DMS 273 (cell line): ENCODE data around the gene DGKD.

Experiments
- DNase-seq: peaks from one replicate; lab custom pipeline; 2025; ENCODE audit not compliant: unreplicated experiment; lab: John Stamatoyannopoulos, UW

DGKD gene

DNA sequence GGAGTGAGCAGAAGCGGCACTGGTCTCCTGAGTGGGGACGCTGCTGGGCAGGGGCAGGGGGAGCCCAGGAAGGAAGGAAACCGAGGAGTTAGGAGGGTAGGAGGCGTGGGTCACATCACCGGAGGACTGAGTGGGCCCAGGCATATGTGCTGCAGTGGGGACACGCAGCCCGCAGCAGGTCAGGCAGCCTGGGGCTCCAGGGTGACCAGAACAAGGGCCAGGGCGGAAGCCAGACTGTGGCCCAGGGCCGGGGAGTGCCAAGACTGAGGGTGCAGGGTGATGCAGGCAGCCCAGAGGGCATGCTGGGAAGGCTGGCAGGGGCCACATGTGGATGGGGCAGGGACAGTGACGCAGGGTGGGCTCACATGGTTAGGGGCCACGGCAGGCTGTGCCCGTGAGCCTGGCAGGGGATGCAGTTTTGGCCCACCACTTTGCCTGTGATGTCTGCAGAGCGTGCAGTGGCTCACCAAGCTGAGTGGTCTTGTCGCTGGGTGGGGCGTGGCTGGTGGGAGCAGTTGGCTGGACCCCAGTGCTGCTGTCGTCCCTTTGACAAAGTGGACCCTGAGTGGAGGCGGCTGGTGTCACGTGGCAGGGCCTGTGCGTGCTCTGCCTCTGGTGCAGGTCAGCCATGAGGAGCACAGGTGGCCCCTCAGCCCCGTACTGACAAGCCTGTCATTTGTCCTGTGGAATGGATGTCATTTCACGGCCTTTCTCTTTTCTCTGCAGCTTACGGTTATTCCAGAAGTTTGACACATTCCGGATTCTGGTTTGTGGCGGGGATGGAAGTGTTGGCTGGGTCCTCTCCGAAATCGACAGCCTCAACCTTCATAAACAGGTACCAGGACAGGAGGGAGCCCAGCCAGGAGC is 87.1 kb downstream of the DGKD start:
- DNase-seq: no peak

DNA sequence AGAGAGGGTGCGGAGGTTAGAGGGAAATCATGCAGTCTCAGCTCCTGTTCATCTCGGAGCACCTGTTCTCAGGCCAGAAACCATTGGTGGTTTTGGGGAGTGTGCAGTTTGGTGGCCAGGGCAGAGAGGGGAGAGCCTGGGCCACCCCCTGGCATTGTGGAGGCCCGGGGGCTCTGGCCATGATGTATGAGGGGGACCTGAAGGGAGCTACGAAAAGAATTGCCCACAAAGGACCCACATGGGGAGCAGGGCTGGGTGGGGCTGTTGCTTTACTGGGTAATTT is 87.7 kb downstream of the DGKD start:
- no peak for DNase-seq

DNA sequence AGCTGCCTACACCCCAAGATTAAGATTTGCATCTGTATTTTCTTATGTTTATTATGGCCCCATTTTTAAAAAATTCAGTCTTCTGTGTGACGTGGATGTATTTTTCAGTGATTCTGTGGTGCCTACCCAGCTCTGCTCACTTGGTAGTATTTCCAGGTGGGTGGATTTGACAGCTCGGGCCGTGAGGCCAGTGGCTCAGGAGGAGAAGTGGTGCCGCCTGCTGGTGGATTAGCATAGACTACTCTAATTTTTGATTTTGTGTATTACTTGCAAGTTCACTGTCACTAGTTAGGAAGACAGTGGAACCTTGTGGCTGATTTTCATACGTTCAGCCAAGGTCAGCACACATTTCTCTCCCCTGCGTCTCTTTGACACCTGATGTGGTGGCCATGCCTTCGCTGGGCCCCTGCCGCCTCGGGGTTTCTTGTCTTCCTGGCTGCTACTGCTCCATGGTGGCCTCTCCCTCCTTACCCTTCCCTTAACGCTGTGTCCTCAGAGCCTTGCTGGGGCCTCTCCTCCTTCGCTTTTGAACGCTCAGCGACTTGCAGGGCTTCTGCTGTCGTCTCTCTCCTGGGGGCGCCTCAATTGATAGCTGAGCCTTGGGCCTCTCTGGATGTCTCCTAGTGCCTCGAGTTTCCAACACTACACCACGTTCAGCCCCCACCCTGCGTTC is 89.4 kb downstream of the DGKD start:
- peak; percentile 83 for DNase-seq

DNA sequence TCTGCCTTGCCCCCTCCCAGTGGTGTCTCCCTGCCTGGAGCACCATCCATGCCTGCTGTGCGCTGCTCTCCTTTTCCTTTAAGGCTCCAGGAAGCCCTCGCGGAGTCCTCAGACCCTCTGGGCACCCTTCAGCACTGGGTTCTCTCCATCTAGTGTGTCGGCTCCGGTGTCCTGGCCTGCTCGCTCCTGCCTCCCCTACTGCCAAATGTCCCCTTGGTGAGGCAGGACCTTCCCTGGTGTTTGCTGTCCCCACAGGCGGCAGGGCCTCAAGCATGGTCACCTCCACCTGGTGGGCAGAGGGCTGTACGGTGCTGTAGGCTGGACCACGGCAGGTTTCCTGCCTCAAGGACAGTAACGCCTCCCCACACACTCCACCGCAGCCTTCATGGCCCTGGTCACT is 90.2 kb downstream of the DGKD start:
- no peak for DNase-seq

DNA sequence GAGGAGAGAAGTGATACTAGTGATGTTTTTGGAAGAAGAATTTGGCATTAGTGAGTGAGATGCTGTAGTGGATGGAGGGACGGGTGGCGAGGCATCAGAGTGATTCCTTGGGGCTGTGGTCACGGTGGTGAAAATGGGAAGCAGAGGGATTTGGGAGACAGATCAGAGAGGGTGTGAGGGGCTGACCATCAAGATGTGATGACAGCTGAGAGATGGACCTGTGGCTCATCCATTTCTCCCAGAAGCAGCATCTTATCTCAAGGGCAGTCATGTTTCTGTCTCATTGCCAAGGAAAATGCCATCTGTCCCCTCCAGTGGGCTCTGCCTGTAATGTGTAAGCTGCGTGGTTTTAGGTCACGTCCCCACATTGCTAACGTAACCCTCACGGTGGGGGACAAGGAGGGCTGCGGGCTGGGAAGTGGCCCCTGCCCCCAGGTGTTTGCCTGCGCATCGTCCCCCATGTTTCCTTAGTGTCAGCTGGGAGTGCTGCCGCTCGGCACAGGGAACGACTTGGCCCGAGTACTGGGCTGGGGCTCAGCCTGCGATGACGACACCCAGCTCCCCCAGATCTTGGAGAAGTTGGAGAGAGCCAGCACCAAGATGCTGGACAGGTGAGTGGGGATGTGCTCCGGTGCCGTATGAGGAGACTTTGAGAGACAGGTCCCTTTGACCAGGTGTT is 91.0 kb downstream of the DGKD start:
- DNase-seq: no peak

DNA sequence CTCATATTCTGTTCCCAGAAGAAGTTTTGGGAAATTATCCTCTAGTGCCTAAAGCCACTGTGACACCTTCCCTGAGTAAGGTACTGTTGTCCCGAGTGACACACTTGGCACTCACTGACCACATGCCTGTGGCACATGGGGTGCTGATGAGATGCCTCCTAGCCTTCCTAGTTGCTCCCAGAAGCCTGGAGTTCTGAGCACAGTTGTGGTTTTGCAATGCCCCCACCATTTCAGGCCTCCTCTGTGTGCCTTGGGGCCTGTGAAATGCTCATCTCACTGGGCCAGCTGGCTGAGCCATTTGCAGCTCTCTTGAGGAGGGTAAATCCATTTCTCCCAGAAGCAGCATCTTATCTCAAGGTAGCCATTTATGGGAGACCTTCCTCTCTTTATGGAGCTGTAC is 91.8 kb downstream of the DGKD start:
- DNase-seq: no peak

DNA sequence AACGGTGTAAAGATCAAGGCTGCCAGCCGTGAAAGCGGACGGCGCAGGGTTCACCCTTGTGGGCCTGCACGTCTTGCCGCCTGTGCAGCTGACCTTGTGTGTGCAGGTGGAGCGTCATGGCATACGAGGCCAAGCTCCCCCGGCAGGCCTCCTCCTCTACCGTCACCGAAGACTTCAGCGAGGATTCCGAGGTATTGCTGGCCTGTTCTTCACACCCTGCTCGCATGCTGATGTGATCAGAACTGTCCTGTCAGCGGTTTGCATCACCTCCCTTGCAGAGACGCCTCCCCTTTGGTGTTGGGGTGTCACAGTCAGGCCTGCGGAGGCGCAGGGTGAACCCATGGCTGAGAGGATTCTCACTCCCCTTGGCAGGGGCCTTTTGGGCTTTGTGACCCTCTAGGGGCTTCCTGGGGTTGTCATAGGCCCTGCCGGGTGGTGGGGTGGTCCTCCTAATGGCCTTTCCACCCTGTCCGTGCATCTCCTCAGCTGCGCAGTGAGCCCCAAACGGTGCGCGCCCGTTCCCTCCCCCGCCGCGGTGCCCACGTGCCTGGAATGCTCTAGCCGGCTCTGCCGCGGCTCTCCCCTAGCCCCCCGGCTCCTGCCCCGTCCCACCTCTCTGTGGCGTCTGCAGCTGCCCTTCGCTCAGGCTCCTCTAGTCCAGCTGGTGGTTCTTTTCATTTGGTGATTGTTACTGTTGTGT is 92.5 kb downstream of the DGKD start:
- no peak for DNase-seq

DNA sequence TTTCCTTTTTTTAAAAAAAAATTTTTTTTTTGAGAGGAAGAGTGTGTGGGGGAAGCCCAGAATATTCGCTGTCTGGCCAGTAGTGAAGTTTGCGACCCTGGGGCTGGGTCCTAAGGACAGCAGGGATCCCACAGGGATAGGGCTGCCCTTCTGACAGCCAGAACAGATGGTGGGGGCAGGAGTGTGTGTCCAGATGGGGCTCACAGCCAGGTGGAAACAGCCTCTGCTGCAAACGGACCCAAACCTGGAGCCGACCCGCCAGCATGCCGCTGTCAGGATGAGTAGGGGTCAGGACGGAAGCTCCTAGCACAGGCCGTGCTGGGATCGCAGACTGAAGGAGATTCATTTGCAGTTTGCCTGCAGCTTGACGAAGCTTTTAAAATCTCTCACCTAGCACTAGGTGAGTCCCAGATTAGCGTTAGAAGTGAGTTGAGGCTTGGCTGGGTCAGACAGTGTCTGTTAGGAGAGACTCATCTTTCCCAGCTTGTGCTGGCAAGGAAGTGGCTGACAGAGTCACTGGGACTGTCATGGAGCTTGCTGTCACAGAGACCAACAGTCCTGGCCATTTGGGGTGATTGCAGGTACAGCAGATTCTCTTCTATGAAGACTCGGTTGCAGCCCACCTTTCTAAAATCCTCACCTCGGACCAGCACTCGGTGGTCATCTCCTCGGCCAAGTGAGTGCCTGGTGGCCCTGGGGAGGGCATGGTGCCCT is 93.4 kb downstream of the DGKD start:
- no peak for DNase-seq

DNA sequence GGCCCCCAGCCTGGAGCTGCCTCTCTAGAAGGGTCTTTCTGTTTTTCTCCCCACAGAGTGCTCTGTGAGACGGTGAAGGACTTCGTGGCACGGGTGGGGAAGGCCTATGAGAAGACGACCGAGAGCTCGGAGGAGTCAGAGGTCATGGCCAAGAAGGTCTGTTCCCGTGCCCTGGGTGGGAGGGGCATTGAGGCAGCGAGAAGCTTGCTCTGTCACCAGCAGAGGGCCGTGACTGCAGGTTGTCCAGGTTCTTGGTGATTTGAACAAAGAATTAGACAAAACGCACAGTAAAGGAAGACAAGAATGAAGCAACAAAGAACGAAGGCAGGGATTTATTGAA is 93.9 kb downstream of the DGKD start:
- peak; percentile 45 for DNase-seq

DNA sequence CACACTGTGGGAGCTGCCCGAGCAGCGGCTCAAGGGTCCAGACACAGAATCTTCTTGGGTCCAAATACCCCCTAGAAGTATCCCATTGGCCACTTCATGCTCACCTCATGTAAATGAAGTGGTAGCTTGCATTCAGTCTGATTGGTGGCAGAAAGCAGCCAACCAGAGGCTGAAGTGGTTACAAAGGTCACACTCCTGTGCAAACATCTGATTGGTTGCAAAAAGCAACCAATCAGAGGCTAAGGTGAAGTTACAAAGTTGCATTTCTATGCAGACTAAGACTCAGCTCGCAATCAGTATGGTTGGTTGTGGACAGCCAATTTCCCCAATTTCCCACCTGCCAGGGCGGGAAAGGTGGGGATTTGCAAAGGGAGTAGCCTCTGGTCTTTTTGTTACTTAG is 94.3 kb downstream of the DGKD start:
- no peak for DNase-seq

DNA sequence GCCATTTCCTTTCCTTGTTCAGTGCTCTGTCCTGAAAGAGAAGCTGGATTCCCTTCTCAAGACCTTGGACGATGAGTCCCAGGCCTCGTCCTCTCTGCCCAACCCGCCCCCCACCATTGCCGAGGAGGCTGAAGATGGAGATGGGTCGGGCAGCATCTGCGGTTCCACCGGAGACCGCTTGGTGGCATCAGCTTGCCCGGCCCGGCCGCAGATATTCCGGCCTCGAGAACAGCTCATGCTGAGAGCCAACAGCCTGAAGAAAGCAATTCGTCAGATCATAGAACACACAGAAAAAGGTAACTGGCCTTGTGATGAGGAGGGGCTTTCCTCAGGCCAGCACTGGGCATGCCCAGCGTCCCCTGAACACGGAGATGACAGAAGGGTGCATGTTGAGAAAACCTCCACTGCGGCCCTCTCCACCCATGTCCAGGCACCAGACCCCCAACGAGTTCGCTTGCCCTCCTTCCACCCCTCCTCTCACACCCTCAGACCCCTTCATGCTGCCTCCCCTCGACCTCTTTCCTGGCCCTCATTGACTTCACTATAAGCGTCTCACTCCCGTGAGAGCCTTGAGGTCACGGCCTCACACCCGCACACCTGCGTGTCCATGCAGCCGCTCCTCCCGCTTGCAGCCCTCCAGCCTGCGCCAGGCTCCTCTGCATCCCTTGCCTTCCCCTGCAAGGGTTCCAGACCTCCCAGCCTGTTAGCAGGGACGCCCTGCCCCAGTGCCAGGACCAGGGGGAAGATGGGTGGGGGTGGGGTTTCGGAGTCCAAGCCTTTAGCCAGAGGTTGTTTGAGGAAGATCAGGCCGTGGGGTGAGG is 95.0 kb downstream of the DGKD start:
- DNase-seq: peak; percentile 23

DNA sequence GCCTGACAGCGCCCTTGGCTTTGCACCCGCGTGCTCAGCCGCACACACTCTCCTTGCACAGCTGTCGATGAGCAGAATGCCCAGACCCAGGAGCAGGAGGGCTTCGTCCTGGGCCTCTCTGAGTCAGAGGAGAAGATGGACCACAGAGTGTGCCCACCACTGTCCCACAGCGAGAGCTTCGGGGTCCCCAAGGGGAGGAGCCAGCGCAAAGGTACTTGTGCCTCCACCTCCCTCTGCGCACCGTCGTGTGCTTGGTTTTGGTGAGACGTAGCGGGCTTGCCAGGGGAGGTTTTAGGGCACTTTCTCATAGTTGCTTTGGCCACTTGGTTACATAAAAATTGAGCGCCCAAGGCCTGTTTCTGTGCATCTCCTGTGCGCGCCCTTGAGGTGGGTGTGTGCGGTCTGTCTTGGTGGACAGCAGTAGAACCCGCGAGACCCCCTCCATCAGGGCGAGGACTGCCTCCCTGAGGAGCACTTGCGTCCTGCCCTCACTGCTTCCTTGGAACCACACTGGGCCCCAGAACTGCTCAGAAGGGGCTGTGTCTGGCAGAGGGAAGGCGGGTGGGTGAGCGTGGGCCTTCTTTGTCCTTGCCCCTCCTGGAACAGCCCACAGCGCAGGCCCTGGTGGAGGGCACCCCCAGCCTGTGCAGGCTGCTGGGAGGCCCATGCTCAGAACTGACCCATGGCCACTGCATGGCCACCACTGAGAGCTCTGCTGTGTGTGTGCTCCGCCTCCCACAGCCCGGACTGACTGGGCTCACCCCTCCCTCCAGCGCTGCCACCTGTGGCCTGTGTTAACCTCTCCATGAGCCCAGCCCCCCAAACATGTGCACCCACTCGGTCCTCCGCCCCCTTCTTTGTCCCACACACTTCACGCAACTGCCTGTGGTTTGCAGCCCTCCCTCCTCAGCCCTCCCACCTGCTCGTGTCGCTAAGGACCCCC is 95.9 kb downstream of the DGKD start:
- DNase-seq: no peak

DNA sequence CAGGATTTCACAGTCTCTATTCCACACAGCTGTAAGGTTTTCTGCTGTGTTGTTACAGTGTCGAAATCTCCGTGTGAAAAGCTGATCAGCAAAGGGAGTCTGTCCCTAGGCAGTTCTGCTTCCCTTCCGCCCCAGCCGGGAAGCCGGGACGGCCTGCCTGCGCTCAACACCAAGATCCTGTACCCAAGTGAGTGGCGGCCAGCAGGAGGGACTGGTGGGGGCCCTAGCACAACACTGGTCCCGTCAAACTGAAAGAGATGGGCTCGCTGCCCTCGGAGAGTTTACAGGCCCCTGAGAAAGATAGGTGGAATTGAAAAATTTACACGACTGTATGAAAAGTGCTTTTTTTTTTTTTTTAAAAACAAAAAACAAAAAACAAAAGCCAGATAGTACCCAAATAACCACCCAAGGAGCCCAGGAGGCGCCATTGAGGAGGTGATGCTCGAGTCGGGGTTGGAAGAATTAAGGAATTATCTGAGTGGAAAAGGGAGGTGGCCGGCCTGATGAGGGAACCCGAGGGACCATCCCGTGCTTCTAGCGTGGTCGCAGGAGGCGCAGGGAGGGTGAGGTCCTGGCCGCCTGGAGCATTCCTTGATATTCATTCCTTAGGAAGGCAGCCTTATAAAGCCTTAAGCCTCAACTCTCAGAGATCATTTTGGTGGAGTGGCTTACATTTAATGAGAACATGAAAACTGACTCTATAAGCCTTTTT is 96.7 kb downstream of the DGKD start:
- DNase-seq: no peak

DNA sequence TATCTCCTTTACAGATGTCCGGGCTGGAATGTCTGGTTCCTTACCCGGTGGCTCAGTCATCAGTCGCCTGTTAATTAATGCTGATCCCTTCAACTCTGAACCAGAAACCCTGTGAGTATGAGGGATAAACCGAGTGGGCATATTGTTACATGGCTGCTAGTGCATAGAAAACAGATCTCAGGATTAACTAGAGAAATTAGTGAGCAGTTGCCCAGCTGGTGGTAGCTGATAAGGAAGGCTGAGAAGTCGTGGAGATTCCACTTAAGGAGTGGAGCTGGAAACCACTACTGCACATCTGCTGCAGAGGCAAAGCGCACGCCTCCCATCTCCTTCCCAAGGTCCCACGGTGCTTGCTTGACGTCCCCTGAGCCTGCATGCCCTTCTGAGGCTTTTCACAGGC is 97.7 kb downstream of the DGKD start:
- no peak for DNase-seq

DNA sequence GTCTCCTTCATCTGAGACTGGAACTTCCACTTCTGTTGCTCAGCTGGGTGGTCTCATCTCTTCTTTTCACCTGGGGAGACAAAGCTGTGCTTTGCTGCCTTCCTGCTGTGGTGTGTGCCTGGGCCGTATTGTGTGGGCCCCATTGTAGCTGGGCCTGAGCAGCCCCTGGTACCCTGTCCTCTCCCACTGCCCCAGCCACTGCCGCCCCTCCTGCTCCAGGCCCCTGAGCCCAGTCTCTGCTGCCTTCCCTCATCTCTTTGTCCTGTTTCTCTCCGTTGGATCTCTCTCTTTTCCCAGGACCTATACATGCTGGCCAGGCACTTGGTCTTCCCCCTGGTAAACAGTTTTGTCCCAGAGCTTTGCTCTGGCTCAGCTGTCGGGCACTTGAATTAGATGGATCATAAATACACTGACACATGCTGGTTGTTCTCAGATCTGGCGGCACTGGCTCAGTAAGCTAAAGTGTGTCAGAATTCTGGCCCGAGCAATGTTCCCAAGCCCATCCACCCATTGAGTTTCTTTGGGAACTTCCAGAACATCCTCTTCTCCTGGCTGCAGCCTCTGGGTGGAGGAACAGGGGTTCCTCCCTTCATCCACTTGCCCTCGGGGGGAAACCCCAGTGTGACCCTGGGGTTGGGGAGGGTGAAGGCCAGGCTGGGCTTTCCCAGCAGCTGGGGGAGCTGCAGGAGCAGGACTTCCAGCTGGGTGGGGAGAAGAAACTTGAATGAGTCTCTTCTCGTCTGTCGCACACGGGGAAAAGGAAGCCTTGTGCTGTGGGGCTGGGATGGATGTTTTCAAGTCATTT is 99.0 kb downstream of the DGKD start:
- no peak for DNase-seq

DNA sequence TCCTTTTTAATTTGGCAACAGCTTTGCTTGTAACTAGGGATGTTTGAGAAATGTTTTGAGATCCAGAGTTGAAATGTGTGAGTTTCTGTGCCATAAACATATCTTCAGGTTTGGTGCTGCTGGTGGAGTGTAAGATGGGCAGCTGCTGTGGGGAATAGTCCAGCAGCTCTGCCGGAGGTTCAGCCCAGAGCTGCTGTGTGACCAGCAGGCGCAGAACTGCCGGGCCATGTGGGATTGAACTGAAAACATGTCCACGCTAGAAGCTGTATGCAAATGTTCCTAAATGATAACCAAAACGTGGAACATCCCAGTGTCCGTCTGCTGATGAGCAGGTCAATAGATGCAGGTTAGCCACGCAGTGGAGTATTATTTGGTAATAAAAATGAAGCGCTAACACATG is 99.6 kb downstream of the DGKD start:
- no peak for DNase-seq

DNA sequence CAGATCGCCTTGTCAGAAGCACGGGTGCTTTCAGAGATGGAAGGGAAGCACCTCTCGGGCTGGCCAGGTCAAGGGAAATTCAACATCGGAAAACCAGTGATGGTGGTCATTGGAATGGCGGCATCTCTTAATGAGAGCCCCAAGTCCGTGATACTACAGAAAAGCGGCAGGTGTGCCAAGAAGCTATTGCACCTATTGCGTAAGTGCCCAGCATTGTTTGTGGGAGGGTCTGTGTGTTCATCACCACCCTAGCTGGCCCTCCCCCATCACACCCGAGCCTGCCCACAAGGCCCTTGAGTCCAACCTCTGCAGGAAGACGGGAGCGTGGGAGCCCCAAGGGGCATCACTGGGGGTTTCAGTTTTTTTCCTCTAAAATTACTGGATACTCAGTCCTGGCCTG is 100.7 kb downstream of the DGKD start:
- no peak for DNase-seq

DNA sequence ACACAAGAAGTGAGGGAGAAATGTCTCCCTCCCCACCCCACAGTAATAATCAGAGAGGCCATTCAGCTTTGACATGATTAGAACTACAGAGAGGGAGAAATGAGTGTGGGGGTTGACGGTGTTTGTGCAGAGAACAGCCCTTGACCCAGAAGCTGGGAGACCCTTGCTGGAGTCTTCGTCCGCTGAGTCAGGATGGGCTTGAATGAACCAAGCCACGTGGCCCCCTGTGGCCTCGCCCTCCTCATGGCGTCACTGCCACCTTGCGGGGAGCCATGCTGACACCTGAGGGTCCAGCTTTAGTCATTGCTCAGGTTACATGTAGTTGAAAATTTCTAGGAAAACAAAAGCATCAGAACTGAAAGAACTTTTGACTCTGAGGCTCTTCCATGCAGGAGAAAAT is 101.2 kb downstream of the DGKD start:
- DNase-seq: no peak
